CD4-positive, alpha-beta T cell (primary cell): ENCODE measurements around the gene RALGPS1. TPM values are rescaled to one million over a fixed set of nuclear protein-coding genes. Genes with fewer than 3 reads are reported as not detected.

Experiments
- ATAC-seq: fragments of 200-7000 bp; cut with Tn5 transposase; one replicate; pipeline ENCODE4 v1.10.0; 2022; ENCODE audit warnings: mild to moderate bottlenecking; ENCODE audit not compliant: poor library complexity
- CTCF ChIA-PET: fragments of 350-600 bp; sonication (Branson Sonifier 250); formaldehyde crosslinking; loops from one replicate; lab custom pipeline; 2021; ENCODE audit warnings: antibody characterized with exemption, inconsistent platforms; lab: Charles Lee
- POLR2A ChIA-PET: fragments of 350-600 bp; sonication (Branson Sonifier 250); formaldehyde crosslinking; loops from one replicate; lab custom pipeline; 2021; ENCODE audit warnings: antibody characterized with exemption, inconsistent platforms; lab: Charles Lee
- DNase-seq, 14 experiments: peaks; one replicate each; pipeline ENCODE4 v3.0.0-alpha.2; 2013 to 2020; ENCODE audit warnings: mixed read lengths in 2 of 14
- H3K27ac ChIP-seq, 2 donors: one replicate each; pipeline versions ENCODE4 v1.5.1 to v1.7.0; 2013; ENCODE audit warnings: low read length in 2 of 2, low read depth in 1 of 2, mild to moderate bottlenecking in 1 of 2
- H3K27me3 ChIP-seq, 2 experiments: 1 replicate in 1 of 2; 2 replicates in 1 of 2; pipeline versions ENCODE4 v1.6.1 to v1.7.0; 2013; ENCODE audit warnings: low read length in 2 of 2, control low read depth in 1 of 2, mild to moderate bottlenecking in 1 of 2, moderate library complexity in 1 of 2; ENCODE audit not compliant: insufficient read depth in 2 of 2, control insufficient read depth in 1 of 2
- H3K36me3 ChIP-seq: one replicate; pipeline ENCODE4 v1.6.1; 2013; ENCODE audit warnings: low read length, control low read depth; ENCODE audit not compliant: insufficient read depth
- H3K4me1 ChIP-seq: one replicate; pipeline ENCODE4 v1.6.1; 2013; ENCODE audit warnings: low read length, control low read depth; ENCODE audit not compliant: insufficient read depth
- H3K4me3 ChIP-seq: one replicate; pipeline ENCODE4 v1.5.1; 2013; ENCODE audit warnings: mild to moderate bottlenecking, low read length, moderate library complexity
- H3K9me3 ChIP-seq, 2 experiments: 1 replicate in 1 of 2; 2 replicates in 1 of 2; pipeline versions ENCODE4 v1.6.1 to v1.7.0; 2013; ENCODE audit warnings: low read length in 2 of 2, mild to moderate bottlenecking in 2 of 2, control low read depth in 1 of 2, moderate library complexity in 1 of 2; ENCODE audit not compliant: control insufficient read depth in 1 of 2, insufficient read depth in 1 of 2
- H3K27ac Mint-ChIP-seq: one replicate; pipeline ENCODE4 v1.8.0; 2020; ENCODE audit warnings: mixed read lengths
- H3K27me3 Mint-ChIP-seq: one replicate; pipeline ENCODE4 v1.8.0; 2021; ENCODE audit warnings: mixed read lengths
- H3K36me3 Mint-ChIP-seq: one replicate; pipeline ENCODE4 v1.8.0; 2021; ENCODE audit warnings: low read depth, mixed read lengths
- H3K4me1 Mint-ChIP-seq: one replicate; pipeline ENCODE4 v1.8.0; 2021; ENCODE audit warnings: low read depth, mixed read lengths
- H3K4me3 Mint-ChIP-seq: one replicate; pipeline ENCODE4 v1.8.0; 2020; ENCODE audit warnings: mild to moderate bottlenecking, mixed read lengths
- H3K9me3 Mint-ChIP-seq: one replicate; pipeline ENCODE4 v1.8.0; 2020; ENCODE audit warnings: mixed read lengths
- CTCF ChIP-seq: fragments of 200-600 bp; IDR thresholded peaks from one replicate; pipeline ENCODE4 v1.8.0; 2022; ENCODE audit warnings: antibody characterized with exemption, mild to moderate bottlenecking
- intact Hi-C, 2 experiments: fragments of 100-400 bp; cut with DNase I in 1 of 2; cut with micrococcal nuclease in 1 of 2; formaldehyde crosslinking; loops; one replicate each; pipeline versions ENCODE4 v1.15.1 to v1.9.0; 2023 to 2025; cut with DNase I, micrococcal nuclease
- polyA plus RNA-seq, 2 donors: library from polyadenylated mRNA; unstranded; fragments of 120-200 nt; gene quantifications; one replicate each; pipeline ENCODE4 v1.2.1, GENCODE V29; 2013
- total RNA-seq, 174 experiments: library from RNA in 2 of 174; stranded (reverse) in 2 of 174; gene quantifications; one replicate each; pipeline ENCODE4 v1.2.3 and lab custom pipeline; 2021 to 2026

The RALGPS1 gene
- total RNA-seq, result 1 to 10 TPM; 5.8 to 6.3 TPM
- 5.1 TPM for polyA plus RNA-seq (2013, experiment 1 of 2)
- 4.4 TPM for polyA plus RNA-seq (2013, experiment 2 of 2)
- total RNA-seq (lab: John Stamatoyannopoulos, UW), result 0.28 to 18.1 (median 5.2) reads per million in 172 experiments

GRCh38 chr9:126914458-126915280 lies at the start of gene RALGPS1:
Gene RALGPS1 (plus strand): TSS chr9:126914782. CDS start chr9:126962290, 47,508 bp downstream.
- Histone ChIP-seq H3K9me3 (peaks cover 0 to 3% of the 10 kb centered on the region in 2 experiments), H3K4me3 (peak within 1 kb of the TSS; percentile 46), H3K27me3 (no peaks in the 10 kb centered on the region), H3K36me3 (no peaks in the 10 kb centered on the region), H3K27ac (no peak within 1 kb of the TSS), H3K4me1 (peaks cover 12% of the 10 kb centered on the region)
- Mint-ChIP-seq H3K4me1 (peaks cover 7% of the 10 kb centered on the region), H3K27ac (no peak within 1 kb of the TSS), H3K36me3 (no peaks in the 10 kb centered on the region), H3K4me3 (peak within 1 kb of the TSS; percentile 91), H3K27me3 (no peaks in the 10 kb centered on the region), H3K9me3 (no peaks in the 10 kb centered on the region)
- ChIA-PET CTCF (interaction anchor here (0.9 kb wide), 1 partner anchor 71 kb away, joined by 3 read pairs; no protein-coding TSS in a partner anchor), POLR2A (interaction anchor here (1.2 to 1.4 kb wide), 2 partner anchors 55 to 1336 kb away, joined by 3 to 6 read pairs; partner anchors contain the start of gene ZBTB34)
- intact Hi-C loops, result loop anchor here in 1 of 2 experiments (2.0 to 10.0 kb wide), 4 partner anchors 54 to 510 kb away; partner anchors contain the start of genes ZBTB34, ZBTB43 and ZNF79
- peak; percentile 76 to 95 (median 84) for DNase-seq
- peak; percentile 93 for ATAC-seq
- TF ChIP-seq CTCF, result no peak

GRCh38 chr9:126869368-126869767 lies 45.2 kb upstream of the RALGPS1 start:
- H3K27me3 Mint-ChIP-seq, result no peaks in the 10 kb centered on the region
- no peak overlapping the region for H3K27ac Mint-ChIP-seq
- no peak for DNase-seq
- CTCF ChIA-PET, result no interaction called here
- Histone ChIP-seq H3K4me1 (no peaks in the 10 kb centered on the region), H3K9me3 (no peaks in the 10 kb centered on the region), H3K27ac (no peak overlapping the region), H3K36me3 (peaks cover 10% of the 10 kb centered on the region), H3K27me3 (no peaks in the 10 kb centered on the region), H3K4me3 (no peak overlapping the region)
- no peak overlapping the region for H3K4me3 Mint-ChIP-seq
- H3K9me3 Mint-ChIP-seq, result no peaks in the 10 kb centered on the region
- H3K4me1 Mint-ChIP-seq, result peaks cover 16% of the 10 kb centered on the region
- no peak for TF ChIP-seq CTCF
- ATAC-seq, result no peak
- intact Hi-C loops, result no loop called here
- H3K36me3 Mint-ChIP-seq, result peaks cover 45% of the 10 kb centered on the region
- POLR2A ChIA-PET, result no interaction called here

GRCh38 chr9:126872516-126872915 lies 42.1 kb upstream of the RALGPS1 start:
- Mint-ChIP-seq H3K27me3 (no peaks in the 10 kb centered on the region), H3K4me1 (peaks cover 33% of the 10 kb centered on the region), H3K36me3 (peaks cover 23% of the 10 kb centered on the region), H3K4me3 (no peak overlapping the region), H3K27ac (peak overlapping the region; percentile 4), H3K9me3 (no peaks in the 10 kb centered on the region)
- ATAC-seq (no peak), DNase-seq (no peak)
- no peak overlapping the region for H3K27ac ChIP-seq
- H3K36me3 ChIP-seq, result peaks cover 6% of the 10 kb centered on the region
- no peaks in the 10 kb centered on the region for H3K27me3 ChIP-seq
- CTCF ChIA-PET, result no interaction called here
- peaks cover 3% of the 10 kb centered on the region for H3K4me1 ChIP-seq
- intact Hi-C loops, result no loop called here
- no peak for TF ChIP-seq CTCF
- H3K9me3 ChIP-seq, result no peaks in the 10 kb centered on the region
- H3K4me3 ChIP-seq, result no peak overlapping the region
- POLR2A ChIA-PET, result interaction anchor here (1.0 kb wide), 1 partner anchor 11 kb away, joined by 3 read pairs; no protein-coding TSS in a partner anchor
